Measurements from ENCODE around the gene TLCD3A. TPM values are rescaled to one million over a fixed set of nuclear protein-coding genes. Genes with fewer than 3 reads are reported as not detected.

The TLCD3A gene
- total RNA-seq, result 10.1 and 12.0 TPM in 2 replicates

GRCh38 chr17:732067-732901, at the start of gene TLCD3A:
Gene TLCD3A, plus strand, starts transcription at chr17:732596. Its CDS starts 52 bp downstream, at chr17:732648.

GRCh38 chr17:752002-752619, 19.7 kb downstream of the TLCD3A start, which contains the start of gene GEMIN4:
Gene GEMIN4, minus strand, starts transcription at chr17:752264. Its CDS starts 122 bp downstream, at chr17:752142.

GRCh38 chr17:781805-782731, 49.7 kb downstream of the TLCD3A start, which contains the start of the genes GLOD4 and MRM3:
Gene GLOD4, minus strand, starts transcription at chr17:782280. Its CDS starts 25 bp downstream, at chr17:782255.
Gene MRM3, plus strand, starts transcription at chr17:782353. Its CDS starts 26 bp downstream, at chr17:782379.

Other genes with a start within 250 kb of the TLCD3A start
- 11.8 and 13.5 TPM in 2 replicates for gene VPS53, start 17.8 kb upstream of the TLCD3A start, total RNA-seq
- 5.5 and 7.2 TPM in 2 replicates for gene GEMIN4, start 19.7 kb downstream of the TLCD3A start, total RNA-seq
- 32.2 and 36.4 TPM in 2 replicates for gene GLOD4, start 49.7 kb downstream of the TLCD3A start, total RNA-seq
- 21.5 and 21.8 TPM in 2 replicates for gene MRM3, start 49.8 kb downstream of the TLCD3A start, total RNA-seq
- gene NXN, start 247.2 kb downstream of the TLCD3A start, total RNA-seq, result 21.3 and 33.1 TPM in 2 replicates

Data from bronchial smooth muscle cell (primary cell).